Esophagus muscularis mucosa (tissue), 4 donors: ENCODE data around the gene GRIK4. TPM values are rescaled to one million over a fixed set of nuclear protein-coding genes. Genes with fewer than 3 reads are reported as not detected.
A peak's percentile ranks its signal among the peaks of the same experiment; 100 is the strongest.

Experiments used
- DNase-seq: peaks from one replicate; pipeline ENCODE4 v3.0.0-alpha.2; 2017; ENCODE audit errors: extremely low spot score
- H3K27ac ChIP-seq, 4 donors: fragments of 200-600 bp; sonication (generic); replicated peaks in 1 of 4; 1 replicate in 3 of 4; 2 replicates in 1 of 4; pipeline ENCODE4 v1.5.1; 2016 to 2019; ENCODE audit warnings: mild to moderate bottlenecking in 1 of 4
- H3K27me3 ChIP-seq, 4 donors: fragments of 200-600 bp; sonication (generic); one replicate each; pipeline versions ENCODE4 v1.5.1 to v1.6.0; 2016 to 2019
- H3K36me3 ChIP-seq, 4 donors: fragments of 200-600 bp; sonication (generic); one replicate each; pipeline ENCODE4 v1.5.1; 2016 to 2019
- H3K4me1 ChIP-seq, 4 donors: fragments of 200-600 bp; sonication (generic); one replicate each; pipeline ENCODE4 v1.5.1; 2016 to 2019
- H3K4me3 ChIP-seq, 4 donors: fragments of 200-600 bp; sonication (generic); 1 replicate in 2 of 4; 2 replicates in 2 of 4; pipeline ENCODE4 v1.5.1; 2016 to 2019; ENCODE audit warnings: mild to moderate bottlenecking in 4 of 4, moderate library complexity in 1 of 4
- H3K9me3 ChIP-seq, 4 donors: fragments of 200-600 bp; sonication (generic); 1 replicate in 3 of 4; 2 replicates in 1 of 4; pipeline ENCODE4 v1.5.1; 2016 to 2019
- EP300 ChIP-seq: sonication (generic); formaldehyde crosslinking; IDR thresholded peaks from one replicate; pipeline ENCODE4 v1.6.1; 2017; ENCODE audit warnings: antibody characterized with exemption
- POLR2A ChIP-seq: fragments of 450-650 bp; IDR thresholded peaks from one replicate; pipeline ENCODE4 v1.6.1; 2017; ENCODE audit warnings: antibody characterized with exemption, moderate library complexity, mild to moderate bottlenecking, low read depth
- POLR2AphosphoS5 ChIP-seq, 2 donors: sonication (generic); formaldehyde crosslinking; IDR thresholded peaks; one replicate each; pipeline ENCODE4 v1.6.1; 2017; ENCODE audit warnings: antibody characterized with exemption in 2 of 2
- WGBS: methylation state at CpG from one replicate; pipeline ENCODE4 v1.1.5; 2018; 5-methylcytosine and 5-hydroxymethylcytosine counted together
- intact Hi-C: fragments of 100-400 bp; cut with DNase I; formaldehyde crosslinking; loops from one replicate; pipeline ENCODE4 v1.15.1; 2023
- total RNA-seq, 4 donors: library from RNA; depleted of rRNA; stranded (reverse); fragments of >200 nt; gene quantifications; one replicate each; pipeline versions ENCODE4 v1.1.0 to v1.2.1, GENCODE V29; 2016
- TF ChIP-seq, protein P1 (sequence below), 3 experiments: fragments of 200-600 bp in 2 of 3; fragments of 450-650 bp in 1 of 3; sonication (generic) in 2 of 3; IDR thresholded peaks; one replicate each; pipeline ENCODE4 v1.5.1; 2017 to 2019; ENCODE audit warnings: antibody characterized with exemption in 3 of 3, mild to moderate bottlenecking in 2 of 3, moderate library complexity in 1 of 3

Gene GRIK4
- total RNA-seq, 4 donors from 2014 or later: 0.13 to 0.83 (median 0.43) TPM

- WGBS: 88% methylated on average over 3 of the region's 3 CpGs
- no peak overlapping the region for H3K27ac ChIP-seq
These were observed 202.9 kb downstream of the GRIK4 start for GRCh38 chr11:120714438-120714837.

DNA sequence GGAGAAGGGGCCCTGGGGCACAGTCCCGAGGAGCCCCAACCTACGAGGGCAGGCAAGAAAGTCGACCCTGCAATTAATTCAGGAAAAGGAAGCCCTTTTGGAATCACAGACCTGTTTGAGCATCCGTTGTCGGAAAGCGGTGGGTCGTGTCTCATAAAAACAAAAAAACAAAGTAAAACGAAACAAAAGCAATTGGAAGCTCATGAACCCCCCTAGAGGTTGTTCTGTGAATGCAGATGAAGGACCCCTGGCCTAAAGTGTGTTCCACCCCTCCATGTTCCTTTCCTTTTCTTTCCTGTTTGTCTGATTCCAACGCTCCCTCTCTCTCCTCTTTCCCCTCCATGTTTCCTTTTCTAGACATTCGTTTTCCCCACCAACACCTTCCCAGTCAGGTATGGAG lies 203.7 kb downstream of the GRIK4 start:
- Histone ChIP-seq H3K27ac (no peak overlapping the region), H3K9me3 (no peaks in the 10 kb centered on the region), H3K27me3 (peaks cover 0 to 29% (median 0%) of the 10 kb centered on the region in 4 donors), H3K4me1 (peaks cover 0 to 14% (median 10%) of the 10 kb centered on the region in 4 donors), H3K36me3 (no peaks in the 10 kb centered on the region), H3K4me3 (no peak overlapping the region)
- DNase-seq: no peak
- TF ChIP-seq POLR2AphosphoS5 (IDR thresholded peaks at IDR 0.05): no peak
- TF ChIP-seq, protein P1, sequence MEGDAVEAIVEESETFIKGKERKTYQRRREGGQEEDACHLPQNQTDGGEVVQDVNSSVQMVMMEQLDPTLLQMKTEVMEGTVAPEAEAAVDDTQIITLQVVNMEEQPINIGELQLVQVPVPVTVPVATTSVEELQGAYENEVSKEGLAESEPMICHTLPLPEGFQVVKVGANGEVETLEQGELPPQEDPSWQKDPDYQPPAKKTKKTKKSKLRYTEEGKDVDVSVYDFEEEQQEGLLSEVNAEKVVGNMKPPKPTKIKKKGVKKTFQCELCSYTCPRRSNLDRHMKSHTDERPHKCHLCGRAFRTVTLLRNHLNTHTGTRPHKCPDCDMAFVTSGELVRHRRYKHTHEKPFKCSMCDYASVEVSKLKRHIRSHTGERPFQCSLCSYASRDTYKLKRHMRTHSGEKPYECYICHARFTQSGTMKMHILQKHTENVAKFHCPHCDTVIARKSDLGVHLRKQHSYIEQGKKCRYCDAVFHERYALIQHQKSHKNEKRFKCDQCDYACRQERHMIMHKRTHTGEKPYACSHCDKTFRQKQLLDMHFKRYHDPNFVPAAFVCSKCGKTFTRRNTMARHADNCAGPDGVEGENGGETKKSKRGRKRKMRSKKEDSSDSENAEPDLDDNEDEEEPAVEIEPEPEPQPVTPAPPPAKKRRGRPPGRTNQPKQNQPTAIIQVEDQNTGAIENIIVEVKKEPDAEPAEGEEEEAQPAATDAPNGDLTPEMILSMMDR (IDR thresholded peaks at IDR 0.05): peak in 1 of 3 experiments; percentile 24
- TF ChIP-seq EP300: no peak
- WGBS: 54% methylated on average over 10 of the region's 10 CpGs
- intact Hi-C loops: no loop called here

More at GRCh38 chr11:120714438-120714837, 202.9 kb downstream of the GRIK4 start:
- TF ChIP-seq, protein P1 (IDR thresholded peaks at IDR 0.05): no peak
- no peak for TF ChIP-seq POLR2A
- no peak for TF ChIP-seq POLR2AphosphoS5 (IDR thresholded peaks at IDR 0.05)
- TF ChIP-seq EP300: no peak
- DNase-seq: no peak
- Histone ChIP-seq H3K27me3 (peaks cover 0 to 24% (median 0%) of the 10 kb centered on the region in 4 donors), H3K36me3 (no peaks in the 10 kb centered on the region), H3K4me3 (no peak overlapping the region), H3K4me1 (peaks cover 0 to 16% (median 12%) of the 10 kb centered on the region in 4 donors), H3K9me3 (no peaks in the 10 kb centered on the region)
- intact Hi-C loops: no loop called here

- Histone ChIP-seq H3K27ac (no peak overlapping the region), H3K9me3 (no peaks in the 10 kb centered on the region), H3K27me3 (peaks cover 0 to 45% (median 0%) of the 10 kb centered on the region in 4 donors), H3K4me3 (no peak overlapping the region), H3K4me1 (no peaks in the 10 kb centered on the region), H3K36me3 (no peaks in the 10 kb centered on the region)
- 93% methylated on average over 8 of the region's 11 CpGs for WGBS
- TF ChIP-seq, protein P1 (IDR thresholded peaks at IDR 0.05): no peak
- TF ChIP-seq POLR2AphosphoS5 (IDR thresholded peaks at IDR 0.05) (no peak), POLR2A (no peak), EP300 (no peak)
- intact Hi-C loops: no loop called here
- no peak for DNase-seq
These were observed 205.5 kb downstream of the GRIK4 start for GRCh38 chr11:120717042-120717441.

DNA sequence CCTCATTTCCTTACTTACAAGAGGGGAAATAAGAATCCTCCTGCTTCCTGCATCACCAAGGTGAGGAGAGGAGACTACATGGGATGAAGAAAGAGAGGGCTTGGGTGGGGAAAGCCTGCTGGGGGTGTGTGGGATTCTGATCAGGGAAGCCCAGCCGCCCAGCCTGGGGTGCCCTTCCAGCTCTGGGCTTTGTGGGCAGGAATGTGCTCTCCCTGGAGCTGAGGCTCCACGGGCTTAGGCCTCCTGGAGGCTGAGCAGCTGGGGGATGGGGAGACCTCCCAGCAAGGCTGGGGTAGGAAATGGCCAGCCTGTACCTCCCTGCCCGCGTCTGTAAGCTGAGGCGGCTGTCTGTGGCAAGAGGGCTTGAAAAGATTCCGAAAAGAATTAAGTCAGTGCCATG lies 206.1 kb downstream of the GRIK4 start:
- Histone ChIP-seq H3K9me3 (no peaks in the 10 kb centered on the region), H3K36me3 (no peaks in the 10 kb centered on the region), H3K27me3 (peaks cover 0 to 47% (median 0%) of the 10 kb centered on the region in 4 donors), H3K4me3 (no peak overlapping the region), H3K4me1 (no peaks in the 10 kb centered on the region), H3K27ac (no peak overlapping the region)
- intact Hi-C loops: no loop called here
- no peak for DNase-seq
- WGBS: 85% methylated on average over 4 of the region's 6 CpGs
- no peak for TF ChIP-seq POLR2AphosphoS5 (IDR thresholded peaks at IDR 0.05)

DNA sequence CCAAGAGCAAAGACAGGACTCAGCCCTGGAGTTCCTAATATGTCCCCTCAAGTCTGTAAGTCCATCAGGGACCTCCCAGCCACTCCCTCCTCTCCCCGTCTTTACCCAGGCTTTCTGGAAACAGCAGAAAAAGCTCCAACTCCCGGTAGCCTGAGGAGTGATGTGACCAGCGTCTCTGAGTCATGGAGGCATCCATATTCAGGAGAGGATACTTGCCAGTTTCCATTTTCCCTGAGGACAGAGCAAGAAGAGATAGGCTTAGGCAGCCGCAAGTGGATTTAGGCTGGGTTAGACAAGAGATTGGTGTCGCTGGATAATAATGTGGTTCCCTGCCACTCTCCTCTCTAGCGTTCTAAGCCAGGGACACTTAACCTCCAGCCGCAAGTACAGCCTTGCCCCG lies 206.6 kb downstream of the GRIK4 start:
- H3K4me3 ChIP-seq: no peak overlapping the region
- no peak for DNase-seq
- H3K4me1 ChIP-seq: no peaks in the 10 kb centered on the region
- no peaks in the 10 kb centered on the region for H3K9me3 ChIP-seq
- peaks cover 0 to 47% (median 0%) of the 10 kb centered on the region in 4 donors for H3K27me3 ChIP-seq
- TF ChIP-seq POLR2AphosphoS5 (IDR thresholded peaks at IDR 0.05): no peak
- TF ChIP-seq EP300: no peak
- TF ChIP-seq, protein P1 (IDR thresholded peaks at IDR 0.05): no peak
- TF ChIP-seq POLR2A: no peak
- H3K27ac ChIP-seq: no peak overlapping the region
- intact Hi-C loops: no loop called here
- 85% methylated on average over 8 of the region's 8 CpGs for WGBS
- H3K36me3 ChIP-seq: no peaks in the 10 kb centered on the region
